Stimulated activated CD4-positive, alpha-beta T cell treated with anti-CD3 and anti-CD28 coated beads, Interleukin-15, amount 100 ng/mL, for 1 hour (primary cell): Measurements from ENCODE around the gene PCAT7.
"Not testable (repeated sequence)": the region's sequence is repeated elsewhere in the genome, so short reads cannot be mapped to it uniquely, and the experiment has no call there.

Experiments
- DNase-seq, 2 donors: peaks; one replicate each; pipeline ENCODE4 v3.0.0-alpha.2; 2020; ENCODE audit warnings: low read depth in 1 of 2, low spot score in 1 of 2

Gene PCAT7

GRCh38 chr9:94560237-94560636 lies 5.4 kb downstream of the PCAT7 start:
- no peak for DNase-seq

GRCh38 chr9:94563548-94563947 lies 8.7 kb downstream of the PCAT7 start:
- no peak for DNase-seq

GRCh38 chr9:94564279-94564678 lies 9.4 kb downstream of the PCAT7 start:
- not testable (repeated sequence) for DNase-seq

GRCh38 chr9:94566550-94566949 lies 11.7 kb downstream of the PCAT7 start:
- no peak for DNase-seq

DNA sequence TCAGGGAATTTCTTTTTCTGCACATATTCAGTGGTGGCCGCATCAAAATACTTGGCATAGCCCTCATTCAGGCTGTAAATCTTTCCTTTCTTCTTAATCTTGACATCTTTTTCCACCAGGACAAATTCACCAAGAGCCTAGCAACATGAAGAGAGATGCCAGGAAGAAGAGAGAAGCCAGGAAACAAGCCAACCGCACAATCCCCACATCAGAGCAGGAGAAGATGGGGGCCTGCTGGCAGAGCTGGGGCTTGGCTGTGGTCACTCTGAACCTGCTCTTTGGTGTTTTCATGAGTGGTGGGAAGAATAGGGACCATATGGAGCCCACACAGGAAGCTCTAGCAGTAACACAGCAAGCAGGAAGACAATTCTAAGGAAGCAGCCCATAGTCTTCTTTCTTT lies 12.4 kb downstream of the PCAT7 start:
- DNase-seq, result no peak

GRCh38 chr9:94568250-94568889 lies 13.5 kb downstream of the PCAT7 start:
- DNase-seq, result no peak

- no peak for DNase-seq
These were observed 14.3 kb downstream of the PCAT7 start for GRCh38 chr9:94568972-94569712.

GRCh38 chr9:94576131-94576530 lies 21.2 kb downstream of the PCAT7 start:
- DNase-seq, result no peak

DNA sequence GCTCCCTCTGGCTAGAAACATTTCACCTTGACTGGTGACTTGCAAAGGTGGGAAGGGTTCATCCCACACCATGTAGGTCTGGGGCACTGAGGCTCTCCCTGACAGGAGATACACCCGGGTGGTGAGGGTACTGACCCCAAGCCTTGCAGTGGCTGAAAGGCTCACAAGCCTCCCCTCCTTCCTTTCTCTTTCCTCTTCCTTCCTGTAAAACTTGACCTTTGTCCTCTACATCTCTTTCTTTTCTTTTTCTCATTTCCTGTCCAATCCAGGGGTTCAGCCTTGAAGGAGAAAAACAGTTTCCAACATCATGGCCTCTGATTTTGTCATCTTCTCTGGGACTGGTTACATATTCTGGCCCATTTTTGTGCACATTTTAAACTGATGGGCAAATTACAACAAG lies 22.2 kb downstream of the PCAT7 start:
- DNase-seq, result no peak

DNA sequence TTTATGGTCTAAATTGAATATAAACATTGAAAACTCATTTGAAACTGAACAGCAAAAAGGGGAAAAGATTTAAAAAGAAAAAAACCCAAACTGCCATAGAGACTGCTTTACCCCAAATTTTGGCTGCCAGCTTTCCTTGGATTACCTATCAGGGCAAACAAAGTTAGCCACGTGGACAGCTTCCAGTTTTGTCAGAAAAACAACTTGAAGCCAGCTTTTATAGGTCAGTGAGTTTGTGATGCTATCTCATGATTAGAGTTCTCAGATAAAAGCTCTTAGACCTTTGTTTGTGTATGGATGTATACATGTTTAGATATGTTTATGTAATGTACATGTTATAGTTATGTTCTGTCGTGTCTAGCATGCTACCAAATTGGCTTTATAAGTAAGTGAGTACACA lies 22.7 kb downstream of the PCAT7 start:
- no peak for DNase-seq

DNA sequence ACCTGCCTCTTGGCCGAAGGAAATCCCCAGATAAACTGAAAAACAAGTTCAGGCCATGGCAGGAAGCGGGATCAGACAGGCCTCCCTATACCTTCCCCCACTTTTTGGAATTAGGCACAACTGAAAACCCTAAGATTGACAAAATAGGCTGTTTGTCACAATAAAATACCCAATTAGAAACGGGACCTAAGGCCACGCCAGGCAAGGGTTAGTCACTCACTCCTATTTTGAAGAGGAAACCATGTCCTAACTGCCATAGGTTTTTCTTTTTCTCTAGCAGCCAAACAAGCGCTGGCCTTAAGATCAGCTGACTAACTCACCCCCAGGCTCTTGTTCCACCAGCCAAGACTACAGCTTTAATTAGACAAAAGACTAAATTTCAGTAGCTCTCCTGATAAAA lies 26.8 kb downstream of the PCAT7 start:
- DNase-seq, result no peak

GRCh38 chr9:94584555-94584954 lies 29.7 kb downstream of the PCAT7 start:
- no peak for DNase-seq

DNA sequence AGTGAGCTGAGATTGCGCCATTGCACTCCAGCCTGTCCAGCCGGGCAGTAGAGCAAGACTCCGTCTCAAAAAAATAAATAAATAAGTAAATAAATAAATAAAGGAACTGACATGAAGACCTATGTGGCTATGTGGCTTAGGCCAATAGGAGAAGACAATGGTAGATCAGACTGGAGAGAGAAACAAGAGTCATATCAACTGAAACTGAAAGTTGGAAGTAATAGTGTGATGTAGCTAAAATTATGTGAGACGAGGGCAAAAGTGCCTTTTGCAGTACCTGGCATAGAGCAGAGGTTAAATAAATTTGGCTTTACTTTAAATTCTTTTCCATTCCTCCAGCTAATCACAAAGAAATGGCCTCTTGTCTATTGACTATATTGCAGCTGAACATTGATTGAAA lies 31.4 kb downstream of the PCAT7 start:
- no peak for DNase-seq

DNA sequence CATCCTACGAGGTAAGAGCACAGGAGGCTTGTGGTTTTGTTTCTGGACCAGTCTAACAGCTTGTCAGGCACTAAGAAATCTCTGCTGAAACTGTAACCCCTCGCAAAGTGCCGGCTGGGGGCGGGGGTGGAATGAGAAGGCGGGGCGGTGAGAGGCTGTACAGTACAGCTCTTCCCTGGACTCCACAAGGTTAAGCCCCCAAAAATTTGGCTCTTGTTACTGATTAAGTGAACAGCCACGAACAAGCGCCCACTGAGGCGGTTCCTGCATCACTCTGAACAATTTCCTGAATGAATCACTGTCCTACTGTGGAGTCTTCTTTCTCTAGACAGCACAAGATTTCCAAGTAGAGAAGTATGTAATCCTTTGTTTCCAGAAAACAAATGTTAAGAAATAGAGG lies 31.9 kb downstream of the PCAT7 start:
- no peak for DNase-seq

DNA sequence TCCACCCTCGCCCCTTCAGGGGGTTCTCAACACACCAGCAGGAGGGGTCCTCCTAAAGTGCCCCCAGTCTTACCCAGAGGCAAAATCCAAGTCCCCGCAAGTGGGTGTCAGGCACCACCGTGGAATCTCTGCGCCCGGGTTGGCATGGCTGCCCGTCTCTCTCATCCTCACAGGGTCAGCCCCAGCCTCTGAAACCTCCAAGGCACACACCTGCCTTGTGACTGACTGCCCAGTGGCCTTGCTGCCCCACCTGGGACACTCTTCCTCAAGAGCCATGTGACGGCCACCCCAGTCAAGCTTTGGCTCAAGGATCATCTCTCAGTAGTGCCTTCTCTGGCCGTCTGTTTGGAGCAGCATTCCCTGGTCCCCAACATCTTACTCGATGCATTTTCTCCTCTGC lies 33.8 kb downstream of the PCAT7 start:
- no peak for DNase-seq

- DNase-seq, result not testable (repeated sequence)
These were observed 36.2 kb downstream of the PCAT7 start for GRCh38 chr9:94591046-94591545.

- no peak for DNase-seq
These were observed 37.0 kb downstream of the PCAT7 start for GRCh38 chr9:94591876-94592275.

DNA sequence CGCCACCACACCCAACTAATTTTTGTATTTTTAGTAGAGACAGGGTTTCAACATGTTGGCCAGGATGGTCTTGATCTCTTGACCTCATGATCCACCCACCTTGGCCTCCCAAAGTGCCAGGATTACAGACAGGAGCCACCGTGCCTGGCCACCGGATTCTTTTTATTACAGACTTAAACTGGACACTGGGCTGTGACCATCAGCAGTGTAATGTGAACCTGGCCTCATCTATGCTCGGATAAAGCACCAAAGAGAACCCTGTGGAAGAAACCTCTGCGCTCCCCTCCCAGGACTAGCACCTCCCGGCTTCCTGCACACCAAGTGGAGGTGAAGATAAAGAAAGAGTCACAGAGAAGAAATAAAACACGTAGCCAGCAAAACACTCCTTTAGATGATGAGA lies 37.8 kb downstream of the PCAT7 start:
- DNase-seq, result not testable (repeated sequence)

DNA sequence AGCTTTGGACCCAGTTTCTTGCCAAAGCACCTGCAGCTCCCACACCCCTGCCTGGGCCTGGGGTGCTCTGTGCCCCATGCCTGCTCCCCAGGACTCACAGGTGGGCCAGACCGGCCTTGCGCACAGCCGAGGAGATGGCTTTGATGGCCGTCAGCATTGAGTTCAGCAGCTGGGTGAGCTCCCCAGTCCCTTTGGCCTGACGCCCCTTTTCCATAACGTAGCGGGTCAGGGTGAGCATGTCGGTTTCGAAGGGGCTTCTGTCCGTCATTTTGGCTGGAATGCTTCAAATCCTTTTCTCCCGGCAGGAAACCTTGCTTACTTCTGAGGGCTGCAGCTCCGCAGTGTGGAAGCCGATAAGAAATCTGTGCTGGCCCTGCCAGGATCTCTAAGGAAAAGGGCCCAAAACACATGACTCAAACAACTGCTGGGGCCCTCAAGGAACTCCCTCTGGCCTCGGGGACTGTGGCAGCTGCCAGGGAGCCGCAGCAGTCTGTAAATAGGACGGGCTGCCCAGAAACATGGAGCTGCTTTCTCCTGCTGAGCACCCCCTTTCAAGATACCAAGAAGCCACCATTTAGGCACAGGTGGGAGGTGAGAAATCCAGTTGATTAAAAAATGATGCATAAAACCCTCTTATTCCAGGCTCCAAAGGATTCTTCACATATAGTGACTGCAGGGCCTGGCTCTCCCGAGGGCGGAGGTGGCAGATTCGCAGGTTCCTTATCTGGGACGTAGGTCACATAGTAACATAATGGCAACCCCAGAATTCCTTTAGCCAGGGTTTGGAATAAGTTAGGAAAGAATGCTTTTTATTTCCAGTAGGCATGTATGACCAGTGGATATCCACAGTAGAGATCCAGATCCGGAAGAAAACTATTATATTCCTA lies 38.8 kb downstream of the PCAT7 start, which contains the start of gene FBP2:
TSS of gene FBP2 (minus strand) at position 366 of the 887 bp plus-strand sequence. CDS start at position 268, 98 bp downstream.
- DNase-seq, result no peak

DNA sequence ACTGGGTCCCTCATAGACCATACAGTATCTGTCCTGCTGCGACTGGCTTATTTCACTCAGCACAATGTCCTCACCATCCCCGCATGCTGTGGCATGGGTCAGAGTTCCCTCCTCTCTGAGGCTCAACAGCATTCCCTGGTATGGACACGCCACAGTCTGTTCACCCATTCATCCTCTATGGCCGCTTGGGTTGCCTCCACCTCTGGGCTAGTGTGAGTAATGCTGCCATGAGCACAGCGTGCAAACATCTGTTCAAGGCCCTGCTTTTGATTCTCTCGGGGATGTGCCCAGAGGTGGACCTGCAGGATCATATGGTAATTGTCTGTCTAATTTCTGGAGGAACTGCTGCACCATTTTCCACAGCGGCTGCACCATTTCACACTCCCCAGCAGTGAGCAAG lies 44.2 kb downstream of the PCAT7 start:
- no peak for DNase-seq

DNA sequence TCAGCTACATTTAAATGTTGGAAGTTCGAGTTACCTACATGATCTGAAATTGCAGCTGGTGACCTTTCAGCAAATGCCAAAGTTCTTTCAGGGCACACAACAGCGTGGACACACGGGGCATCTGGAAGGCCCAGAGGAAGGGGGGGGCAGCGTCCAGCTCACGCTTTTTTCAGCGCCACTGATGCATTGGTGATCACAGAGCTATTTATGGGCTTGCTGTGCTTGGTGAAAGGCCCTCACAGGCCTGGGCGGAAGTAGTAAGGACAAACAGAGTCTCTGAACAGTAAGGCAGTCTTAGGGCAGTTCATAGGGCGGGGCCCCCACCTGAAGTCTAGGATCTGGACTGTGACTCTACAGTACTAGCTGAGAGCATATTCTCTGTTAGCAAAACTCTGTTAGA lies 45.4 kb downstream of the PCAT7 start:
- no peak for DNase-seq

GRCh38 chr9:94600715-94601114 lies 45.8 kb downstream of the PCAT7 start:
- no peak for DNase-seq
